Tibial nerve (tissue), 4 donors: ENCODE results near the gene WDPCP.

Experiments
- CTCF ChIP-seq, 5 experiments: fragments of 200-600 bp in 3 of 5; fragments of 450-650 bp in 2 of 5; sonication (generic) in 3 of 5; IDR thresholded peaks; one replicate each; pipeline ENCODE4 v1.5.1; 2016 to 2019; ENCODE audit warnings: antibody characterized with exemption in 5 of 5, mild to moderate bottlenecking in 3 of 5, moderate library complexity in 2 of 5
- EP300 ChIP-seq, 2 donors: sonication (generic); formaldehyde crosslinking; IDR thresholded peaks; one replicate each; pipeline ENCODE4 v1.6.1; 2017; ENCODE audit warnings: antibody characterized with exemption in 2 of 2, mild to moderate bottlenecking in 1 of 2
- POLR2A ChIP-seq, 2 donors: fragments of 450-650 bp; IDR thresholded peaks; one replicate each; pipeline ENCODE4 v1.6.1; 2017; ENCODE audit warnings: antibody characterized with exemption in 2 of 2, mild to moderate bottlenecking in 2 of 2, moderate library complexity in 2 of 2

- TF ChIP-seq CTCF (IDR thresholded peaks at IDR 0.05) = no peak
- no peak for TF ChIP-seq POLR2A (IDR thresholded peaks at IDR 0.05)
- no peak for TF ChIP-seq EP300 (IDR thresholded peaks at IDR 0.05)
Observed at GRCh38 chr2:63576546-63576945, 11.7 kb downstream of the WDPCP start.
